GM10847 (cell line): Measurements from ENCODE around the gene TOMM70.

Experiments
- POLR2A ChIP-seq: IDR thresholded peaks from 2 replicates; pipeline ENCODE4 v1.6.1; 2011; ENCODE audit not compliant: insufficient read length; ENCODE audit errors: extremely low read depth

Gene TOMM70

DNA sequence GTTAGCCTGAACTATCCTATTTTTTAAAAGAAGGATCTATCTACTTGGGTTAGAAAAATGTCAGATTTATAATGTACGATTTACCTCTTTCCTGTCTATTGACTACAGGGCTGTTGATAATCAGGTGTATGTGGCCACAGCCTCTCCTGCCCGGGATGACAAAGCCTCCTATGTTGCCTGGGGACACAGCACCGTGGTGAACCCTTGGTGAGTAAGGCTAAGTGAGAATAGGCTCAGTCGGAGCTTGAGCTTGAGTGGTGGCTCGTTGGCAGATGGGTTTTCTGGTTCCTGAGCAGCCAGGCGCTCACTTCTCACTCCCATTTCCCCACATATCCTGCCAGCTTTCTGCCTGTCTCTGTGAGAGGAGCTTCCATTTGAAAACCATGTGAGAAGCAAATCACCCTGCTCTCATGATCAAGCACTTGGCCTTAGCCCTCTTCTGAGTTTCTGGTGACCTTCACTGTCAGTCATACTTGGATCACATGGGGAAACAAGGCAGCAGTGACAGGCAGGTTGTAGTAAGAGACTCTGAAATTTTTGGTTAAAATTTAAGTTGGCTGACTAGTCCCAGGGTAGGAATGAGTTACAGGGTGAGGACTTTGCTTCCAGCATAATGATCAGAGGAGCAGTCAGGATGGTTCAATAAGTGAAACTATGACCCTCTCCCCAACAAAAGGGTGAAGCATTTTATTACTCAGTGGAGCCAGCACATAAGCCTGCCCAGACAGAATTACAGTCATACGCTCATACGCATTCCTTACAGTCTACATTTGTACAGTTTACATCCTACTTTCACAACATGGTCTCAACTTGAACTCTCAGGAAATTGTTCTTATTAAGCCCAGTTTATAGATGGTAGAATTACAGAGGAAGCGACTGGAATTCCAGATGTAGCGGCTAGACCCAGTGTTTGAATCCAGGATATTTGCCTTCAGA, 48.3 kb downstream of the TOMM70 start:
- TF ChIP-seq POLR2A: no peak

GRCh38 chr3:100348727-100349126, 52.2 kb downstream of the TOMM70 start:
- no peak for TF ChIP-seq POLR2A

- no peak for TF ChIP-seq POLR2A
These were observed 60.4 kb downstream of the TOMM70 start for GRCh38 chr3:100340527-100340926.

DNA sequence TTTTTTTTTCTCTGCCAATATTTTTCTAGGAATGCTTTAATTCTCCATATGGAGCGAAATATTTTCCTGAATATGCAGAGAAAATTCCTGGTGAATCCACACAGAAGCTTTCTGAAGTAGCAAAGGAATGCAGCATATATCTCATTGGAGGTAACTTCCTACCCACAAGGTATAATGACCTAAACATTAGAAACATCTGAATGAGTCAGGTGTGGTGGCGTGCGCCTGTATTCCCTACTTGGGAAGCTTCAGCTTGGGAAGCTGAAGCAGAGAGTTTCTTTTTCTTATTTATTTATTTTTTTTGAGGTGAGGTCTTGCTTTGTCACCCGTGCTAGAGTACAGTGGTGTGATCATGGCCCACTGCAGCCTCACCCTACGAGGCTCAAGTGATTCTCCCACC, 61.1 kb downstream of the TOMM70 start:
- no peak for TF ChIP-seq POLR2A

DNA sequence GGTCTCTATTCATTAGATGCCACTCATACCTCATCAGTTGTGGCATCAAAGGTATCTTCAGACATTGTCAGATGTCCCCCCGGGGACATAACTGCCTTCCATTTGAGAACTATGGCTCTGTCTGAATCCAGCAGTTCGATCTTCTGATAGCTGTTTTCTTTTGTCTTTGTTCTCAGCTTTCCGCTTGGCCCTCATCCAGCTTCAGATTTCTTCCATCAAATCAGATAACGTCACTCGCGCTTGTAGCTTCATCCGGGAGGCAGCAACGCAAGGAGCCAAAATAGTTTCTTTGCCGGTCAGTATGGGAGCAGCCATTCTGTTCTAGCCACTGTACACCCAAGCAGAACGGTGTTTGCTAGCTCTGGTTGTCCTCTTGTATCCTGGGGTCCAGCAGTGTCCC, 62.0 kb downstream of the TOMM70 start:
- TF ChIP-seq POLR2A: no peak

- TF ChIP-seq POLR2A: no peak
These were observed 65.5 kb downstream of the TOMM70 start for GRCh38 chr3:100335434-100335833.

GRCh38 chr3:100334488-100335351, 66.2 kb downstream of the TOMM70 start, which contains the start of gene NIT2:
TSS of gene NIT2 (plus strand) at chr3:100334757. CDS start at chr3:100334792, 35 bp downstream.
- TF ChIP-seq POLR2A: peak; percentile 75

- no peak for TF ChIP-seq POLR2A
These were observed 66.9 kb downstream of the TOMM70 start for GRCh38 chr3:100333970-100334487.

GRCh38 chr3:100333051-100333450, 67.8 kb downstream of the TOMM70 start:
- no peak for TF ChIP-seq POLR2A

DNA sequence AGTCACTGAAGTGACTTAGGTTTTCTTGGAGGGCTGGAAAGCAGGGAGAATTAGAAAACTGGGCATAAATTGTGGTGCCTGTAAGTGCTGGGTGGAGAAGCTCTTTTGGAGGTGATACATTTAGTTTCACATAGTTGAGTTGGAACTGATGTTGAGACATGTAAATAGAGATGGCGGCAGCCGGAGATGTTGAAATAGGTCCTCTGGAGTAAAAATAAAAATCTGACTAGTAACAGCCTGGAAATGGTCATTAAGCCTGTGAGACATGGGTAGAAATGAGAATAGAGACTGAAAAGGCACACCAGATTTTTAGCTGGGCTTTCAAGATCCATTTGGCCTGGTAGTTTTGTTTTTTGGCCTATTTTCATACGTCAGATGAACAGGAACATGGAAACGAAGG, 69.2 kb downstream of the TOMM70 start:
- TF ChIP-seq POLR2A: no peak

DNA sequence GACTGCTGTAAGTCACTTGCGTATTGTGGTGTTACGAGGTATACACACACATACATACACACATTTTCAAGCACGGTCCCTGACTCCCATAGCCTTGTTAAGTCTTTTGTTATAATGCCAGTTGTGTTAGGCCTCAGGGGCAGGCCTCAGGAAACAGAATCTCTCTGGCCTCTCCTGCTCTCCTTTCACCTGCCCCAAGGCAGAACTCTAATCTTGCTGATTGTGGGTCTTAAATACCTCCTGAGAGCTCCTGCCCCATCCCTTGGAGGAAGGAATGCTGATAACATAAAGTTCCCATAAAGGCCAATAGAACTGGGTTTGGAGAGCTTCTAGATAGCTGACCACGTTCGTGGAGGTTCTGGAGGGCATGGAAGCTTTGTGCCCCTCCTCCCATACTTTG, 70.2 kb downstream of the TOMM70 start:
- TF ChIP-seq POLR2A: no peak

DNA sequence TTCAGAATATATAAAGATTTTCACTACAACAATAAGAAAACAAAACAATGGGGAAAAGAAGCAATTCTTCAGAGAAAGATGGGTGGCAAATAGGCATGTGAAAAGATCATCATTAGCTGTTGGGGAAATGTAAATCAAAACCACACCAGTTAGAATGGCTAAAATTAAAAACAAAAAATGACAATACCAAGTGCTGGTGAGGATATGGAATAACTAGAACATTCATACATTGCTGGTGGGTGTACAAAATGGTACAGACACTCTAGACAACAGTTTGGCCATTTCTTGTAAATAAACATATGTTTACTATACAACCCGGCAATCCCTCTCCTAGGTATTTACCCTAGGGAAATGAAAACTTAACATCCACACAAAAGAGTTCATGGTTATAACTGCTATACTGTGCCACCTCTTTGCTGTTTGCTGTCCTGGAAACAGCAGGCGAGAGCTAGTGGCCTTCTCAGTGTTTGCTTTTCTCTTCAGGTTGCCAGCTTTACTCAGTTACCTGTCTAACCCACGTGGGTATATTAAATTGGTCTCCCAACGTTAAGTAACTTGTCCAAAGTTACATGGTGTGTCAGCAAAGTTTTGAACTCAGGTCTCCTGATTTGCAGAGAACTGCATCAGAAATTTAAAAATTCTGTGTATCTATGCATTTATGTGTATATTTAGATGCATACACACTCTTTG, 70.9 kb downstream of the TOMM70 start:
- TF ChIP-seq POLR2A: no peak

DNA sequence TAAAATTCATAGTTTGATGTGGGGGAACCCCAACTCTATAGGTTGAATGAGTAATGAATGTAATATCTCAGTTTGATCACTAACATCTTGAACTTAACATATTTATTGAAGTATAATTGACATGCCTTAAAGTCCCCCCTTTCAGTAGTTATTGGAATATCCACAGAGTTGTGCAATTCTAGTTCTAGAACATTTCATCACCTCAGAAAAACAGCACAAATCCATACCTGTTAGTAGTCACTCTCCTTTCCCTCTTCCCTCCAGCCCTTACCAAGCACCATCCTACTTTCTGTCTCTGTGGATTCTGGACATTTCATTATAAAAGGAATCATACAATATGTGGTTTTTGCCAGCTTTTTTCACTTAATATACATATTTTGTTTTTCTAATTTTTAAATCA, 75.1 kb downstream of the TOMM70 start:
- no peak for TF ChIP-seq POLR2A

- no peak for TF ChIP-seq POLR2A
These were observed 76.8 kb downstream of the TOMM70 start for GRCh38 chr3:100324044-100324443.

DNA sequence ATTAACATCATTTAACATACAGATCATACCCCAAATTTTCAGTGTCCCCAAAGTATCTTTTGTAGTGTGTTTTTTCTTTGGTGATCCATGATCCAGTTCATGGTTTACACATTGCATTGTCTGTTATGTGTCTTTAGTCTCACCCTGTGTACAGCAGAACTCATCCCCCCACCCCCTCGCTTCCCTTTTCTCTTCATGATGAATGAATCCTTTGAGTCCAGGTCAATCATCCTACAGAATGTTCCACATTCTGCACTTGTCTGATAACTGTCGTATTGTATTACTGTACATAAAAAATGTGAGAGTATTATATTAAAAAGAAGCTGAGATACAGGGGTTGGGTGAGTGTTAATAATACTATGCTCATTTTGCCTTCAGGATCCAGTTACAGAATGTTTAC, 80.9 kb downstream of the TOMM70 start:
- no peak for TF ChIP-seq POLR2A

GRCh38 chr3:100317912-100318311, 83.0 kb downstream of the TOMM70 start:
- no peak for TF ChIP-seq POLR2A

DNA sequence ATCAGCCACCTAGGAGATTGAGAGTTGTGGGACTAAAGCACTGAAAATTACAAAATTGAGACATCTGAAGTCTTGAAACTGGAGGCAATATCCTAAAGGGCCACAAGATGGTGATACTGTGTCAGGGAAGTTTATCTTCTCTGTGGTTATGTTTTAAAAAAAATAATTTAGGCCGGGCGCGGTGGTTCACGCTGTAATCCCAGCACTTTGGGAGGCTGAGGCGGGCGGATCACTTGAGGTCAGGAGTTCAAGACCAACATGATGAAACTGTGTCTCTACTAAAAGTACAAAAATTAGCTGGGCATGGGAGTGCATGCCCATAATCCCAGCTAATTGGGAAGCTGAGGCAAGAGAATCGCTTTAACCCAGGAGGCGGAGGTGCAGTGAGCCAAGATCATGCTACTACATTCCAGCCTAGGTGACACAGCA, 84.2 kb downstream of the TOMM70 start:
- TF ChIP-seq POLR2A: no peak
